NT2/D1 (cell line): Measurements from ENCODE around the gene SLC9A9.

Experiments
- SUZ12 ChIP-seq: IDR thresholded peaks from 2 replicates; pipeline ENCODE4 v1.6.1; 2011; ENCODE audit not compliant: insufficient read length, insufficient read depth; ENCODE audit errors: extremely low read depth
- YY1 ChIP-seq: IDR thresholded peaks from 2 replicates; pipeline ENCODE4 v1.6.1; 2011; ENCODE audit not compliant: insufficient read length, insufficient read depth
- ZNF274 ChIP-seq: IDR thresholded peaks from 2 replicates; pipeline ENCODE4 v1.6.1; 2011; ENCODE audit warnings: mild to moderate bottlenecking, low read depth, low read length

GRCh38 chr3:143331350-143331749, 516.9 kb downstream of the SLC9A9 start:
- TF ChIP-seq SUZ12 (no peak), ZNF274 (no peak), YY1 (no peak)
